ENCODE results near the gene PDGFB.

DNA sequence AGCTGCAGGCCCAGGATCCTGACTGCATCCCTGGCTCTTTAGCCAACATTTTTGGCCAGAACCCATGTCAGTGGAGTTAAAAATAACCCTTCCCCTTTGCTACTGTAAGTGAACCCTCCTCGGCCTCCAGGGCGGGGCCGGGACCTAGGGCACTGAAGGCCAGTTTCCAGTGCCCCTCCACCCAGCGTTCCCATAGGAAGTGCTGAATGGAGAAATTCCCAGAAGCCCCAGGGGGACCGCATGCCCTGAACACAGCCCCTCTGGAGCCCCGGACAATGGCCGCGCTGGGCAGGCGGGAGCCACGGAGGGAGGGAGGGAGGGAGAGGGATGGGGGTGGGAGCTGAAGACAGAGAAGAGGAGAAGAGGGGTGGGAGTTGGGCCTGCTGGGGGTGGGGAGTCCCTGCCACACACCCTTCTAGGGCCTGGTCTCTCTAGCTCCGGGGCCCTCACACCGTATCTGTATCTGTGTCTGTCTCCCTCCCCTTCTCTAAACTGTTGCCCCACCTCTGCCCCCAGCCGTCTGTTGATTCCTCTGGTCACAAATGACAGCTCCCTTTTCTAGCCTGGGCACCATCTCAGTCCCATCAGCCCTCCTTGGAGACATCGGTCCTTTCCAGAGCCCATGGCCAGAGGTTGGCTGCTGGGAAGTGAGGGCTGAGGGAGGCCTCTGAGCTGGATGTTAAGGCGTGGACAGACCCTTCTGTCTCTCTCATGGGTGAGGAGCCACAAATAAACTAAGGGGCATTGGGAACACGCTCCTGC, 10.9 kb downstream of the PDGFB start:
- TF ChIP-seq, protein P1, sequence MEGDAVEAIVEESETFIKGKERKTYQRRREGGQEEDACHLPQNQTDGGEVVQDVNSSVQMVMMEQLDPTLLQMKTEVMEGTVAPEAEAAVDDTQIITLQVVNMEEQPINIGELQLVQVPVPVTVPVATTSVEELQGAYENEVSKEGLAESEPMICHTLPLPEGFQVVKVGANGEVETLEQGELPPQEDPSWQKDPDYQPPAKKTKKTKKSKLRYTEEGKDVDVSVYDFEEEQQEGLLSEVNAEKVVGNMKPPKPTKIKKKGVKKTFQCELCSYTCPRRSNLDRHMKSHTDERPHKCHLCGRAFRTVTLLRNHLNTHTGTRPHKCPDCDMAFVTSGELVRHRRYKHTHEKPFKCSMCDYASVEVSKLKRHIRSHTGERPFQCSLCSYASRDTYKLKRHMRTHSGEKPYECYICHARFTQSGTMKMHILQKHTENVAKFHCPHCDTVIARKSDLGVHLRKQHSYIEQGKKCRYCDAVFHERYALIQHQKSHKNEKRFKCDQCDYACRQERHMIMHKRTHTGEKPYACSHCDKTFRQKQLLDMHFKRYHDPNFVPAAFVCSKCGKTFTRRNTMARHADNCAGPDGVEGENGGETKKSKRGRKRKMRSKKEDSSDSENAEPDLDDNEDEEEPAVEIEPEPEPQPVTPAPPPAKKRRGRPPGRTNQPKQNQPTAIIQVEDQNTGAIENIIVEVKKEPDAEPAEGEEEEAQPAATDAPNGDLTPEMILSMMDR (IDR thresholded peaks at IDR 0.05): no peak
- no peak for TF ChIP-seq POLR2A (IDR thresholded peaks at IDR 0.05)

Data from ovary (tissue), 3 donors.